K562 (cell line): ENCODE data around the gene CFAP157. TPM values are rescaled to one million over a fixed set of nuclear protein-coding genes. Genes with fewer than 3 reads are reported as not detected.

Experiments
- ATF7 ChIP-seq: fragments of 450-650 bp; IDR thresholded peaks from 2 replicates; pipeline ENCODE4 v1.7.1; 2014; ENCODE audit warnings: mild to moderate bottlenecking, moderate library complexity
- CBFA2T3 ChIP-seq: fragments of 450-650 bp; IDR thresholded peaks from 2 replicates; pipeline ENCODE4 v1.6.1; 2017
- CEBPB ChIP-seq: fragments of 450-650 bp; IDR thresholded peaks from 2 replicates; pipeline ENCODE4 v1.6.1; 2016; ENCODE audit warnings: missing genetic modification characterization, missing compliant biosample characterization
- CHD1 ChIP-seq: fragments of 200-600 bp; sonication (generic); IDR thresholded peaks from one replicate; pipeline ENCODE4 v1.6.1; 2012; ENCODE audit warnings: mild to moderate bottlenecking, moderate library complexity, low read length, inconsistent platforms
- CREB1 ChIP-seq, 2 experiments: sonication (generic) in 1 of 2; formaldehyde crosslinking in 1 of 2; IDR thresholded peaks; 2 replicates each; pipeline versions ENCODE4 v1.6.1 to v1.8.0; 2012 to 2022; ENCODE audit warnings: inconsistent platforms in 1 of 2, mild to moderate bottlenecking in 1 of 2, missing genetic modification reagents in 1 of 2, moderate library complexity in 1 of 2
- CXXC5 ChIP-seq: fragments of 250-450 bp; sonication (Bioruptor Pico); IDR thresholded peaks from 2 replicates; pipeline ENCODE4 v1.8.0; 2022; ENCODE audit warnings: inconsistent platforms, mild to moderate bottlenecking, moderate library complexity
- DLX4 ChIP-seq: fragments of 250-450 bp; sonication (Bioruptor Pico); IDR thresholded peaks from 2 replicates; pipeline ENCODE4 v1.6.1; 2021; ENCODE audit warnings: mild to moderate bottlenecking
- DNMT1 ChIP-seq: fragments of 450-650 bp; IDR thresholded peaks from 2 replicates; pipeline ENCODE4 v1.6.1; 2016; ENCODE audit warnings: antibody characterized with exemption, mild to moderate bottlenecking
- FOS ChIP-seq: IDR thresholded peaks from 3 replicates; pipeline ENCODE4 v1.6.1; 2011; ENCODE audit not compliant: insufficient read length; ENCODE audit errors: extremely low read depth
- FOXK2 ChIP-seq, 2 experiments: fragments of 450-650 bp; IDR thresholded peaks in 1 of 2; conservative IDR thresholded peaks in 1 of 2; 2 replicates each; pipeline ENCODE4 v1.6.1; 2016; ENCODE audit warnings: low read depth in 2 of 2, mild to moderate bottlenecking in 1 of 2
- GABPA ChIP-seq: fragments of 200-800 bp; sonication (Bioruptor generic); conservative IDR thresholded peaks from 2 replicates; pipeline ENCODE4 v1.6.1; 2016; ENCODE audit warnings: low read depth, missing genetic modification characterization, missing compliant biosample characterization
- GATAD2B ChIP-seq: fragments of 450-650 bp; IDR thresholded peaks from 2 replicates; pipeline ENCODE4 v1.6.1; 2017; ENCODE audit warnings: mild to moderate bottlenecking, borderline replicate concordance
- NELFE ChIP-seq: IDR thresholded peaks from 2 replicates; pipeline ENCODE4 v1.6.1; 2011; ENCODE audit warnings: mild to moderate bottlenecking; ENCODE audit not compliant: insufficient read depth, insufficient read length
- NONO ChIP-seq, 2 experiments: fragments of 200-400 bp in 1 of 2; fragments of 450-650 bp in 1 of 2; formaldehyde crosslinking in 1 of 2; IDR thresholded peaks; 2 replicates each; pipeline ENCODE4 v1.6.1; 2017; ENCODE audit warnings: low read depth in 2 of 2, mild to moderate bottlenecking in 2 of 2, moderate library complexity in 2 of 2, low read length in 1 of 2
- NR2C2 ChIP-seq, 2 experiments: fragments of 200-800 bp in 1 of 2; sonication (Bioruptor generic) in 1 of 2; sonication (generic) in 1 of 2; formaldehyde crosslinking in 1 of 2; IDR thresholded peaks; 2 replicates each; pipeline versions ENCODE4 v1.6.1 to v1.8.0; 2016 to 2022; ENCODE audit warnings: mild to moderate bottlenecking in 1 of 2, missing compliant biosample characterization in 1 of 2, missing genetic modification characterization in 1 of 2, missing genetic modification reagents in 1 of 2
- NUFIP1 ChIP-seq: fragments of 450-650 bp; IDR thresholded peaks from 2 replicates; pipeline ENCODE4 v1.6.1; 2018; ENCODE audit not compliant: partially characterized antibody
- POLR2A ChIP-seq: fragments of 450-650 bp; conservative IDR thresholded peaks from 2 replicates; pipeline ENCODE4 v1.6.1; 2016
- SIN3A ChIP-seq, 2 experiments: fragments of 150-350 bp in 1 of 2; IDR thresholded peaks; 2 replicates each; pipeline ENCODE4 v1.6.1; 2011 to 2016; ENCODE audit warnings: borderline replicate concordance in 2 of 2, low read depth in 2 of 2, low read length in 2 of 2, mild to moderate bottlenecking in 2 of 2, moderate library complexity in 2 of 2; ENCODE audit not compliant: control insufficient read depth in 1 of 2
- SIRT6 ChIP-seq: IDR thresholded peaks from one replicate; pipeline ENCODE4 v1.6.1; 2012; ENCODE audit warnings: low read depth, mild to moderate bottlenecking, control low read depth, inconsistent platforms, low read length, moderate library complexity
- SMARCA5 ChIP-seq: fragments of 450-650 bp; IDR thresholded peaks from 2 replicates; pipeline ENCODE4 v1.6.1; 2016
- SMARCE1 ChIP-seq: fragments of 450-650 bp; IDR thresholded peaks from 2 replicates; pipeline ENCODE4 v1.7.1; 2016; ENCODE audit warnings: mild to moderate bottlenecking
- TSC22D4 ChIP-seq: fragments of 450-650 bp; IDR thresholded peaks from 2 replicates; pipeline ENCODE4 v1.6.1; 2016; ENCODE audit warnings: missing genetic modification characterization, missing biosample characterization, control low read depth
- WHSC1 ChIP-seq: IDR thresholded peaks from one replicate; pipeline ENCODE4 v1.6.1; 2012; ENCODE audit warnings: low read length, control low read depth, inconsistent platforms
- XRCC3 ChIP-seq: fragments of 450-650 bp; IDR thresholded peaks from 2 replicates; pipeline ENCODE4 v1.6.1; 2017; ENCODE audit warnings: mild to moderate bottlenecking, moderate library complexity
- ZNF445 ChIP-seq: fragments of 250-450 bp; sonication (Bioruptor Pico); IDR thresholded peaks from 2 replicates; pipeline ENCODE4 v1.4.0; 2020; ENCODE audit warnings: low read depth, mild to moderate bottlenecking, moderate library complexity
- ZNF780A ChIP-seq: fragments of 250-450 bp; sonication (Bioruptor Pico); IDR thresholded peaks from 2 replicates; pipeline ENCODE4 v1.5.0; 2021; ENCODE audit warnings: mild to moderate bottlenecking
- polyA plus RNA-seq, 8 experiments: library from polyadenylated mRNA; depleted of rRNA in 4 of 8; stranded (reverse) in 5 of 8; unstranded in 3 of 8; fragments of >200 nt; fragmentation: Nextera tagmentation in 2 of 8; fragmentation: Illumina TruSeq in 1 of 8; extraction: Ambion mirVana in 2 of 8; extraction: Trizol in 1 of 8; gene quantifications; 2 replicates each; pipeline versions ENCODE4 v1.2.1 to v1.2.3, GENCODE V29; 2011 to 2014; ENCODE audit warnings: inconsistent platforms in 1 of 8, missing spikeins in 1 of 8
- total RNA-seq, 7 experiments: library from RNA; depleted of rRNA in 6 of 7; stranded (reverse); fragments of >200 nt in 6 of 7; fragmentation: Illumina TruSeq in 2 of 7; extraction: Trizol in 2 of 7; gene quantifications; 2 replicates each; pipeline versions ENCODE4 v1.2.1 to v1.2.3, GENCODE V29; 2011 to 2021; ENCODE audit warnings: low replicate concordance in 1 of 7
- TF ChIP-seq, protein P1 (sequence below): fragments of 450-650 bp; IDR thresholded peaks from 2 replicates; pipeline ENCODE4 v1.6.1; 2016; ENCODE audit warnings: borderline replicate concordance

CFAP157 gene
- total and polyA plus RNA-seq, 9 of the 15 experiments (the other 6 are each of a cell fraction or from before 2014, with no cell fraction given) = 0.03 TPM; not detected in 8

DNA sequence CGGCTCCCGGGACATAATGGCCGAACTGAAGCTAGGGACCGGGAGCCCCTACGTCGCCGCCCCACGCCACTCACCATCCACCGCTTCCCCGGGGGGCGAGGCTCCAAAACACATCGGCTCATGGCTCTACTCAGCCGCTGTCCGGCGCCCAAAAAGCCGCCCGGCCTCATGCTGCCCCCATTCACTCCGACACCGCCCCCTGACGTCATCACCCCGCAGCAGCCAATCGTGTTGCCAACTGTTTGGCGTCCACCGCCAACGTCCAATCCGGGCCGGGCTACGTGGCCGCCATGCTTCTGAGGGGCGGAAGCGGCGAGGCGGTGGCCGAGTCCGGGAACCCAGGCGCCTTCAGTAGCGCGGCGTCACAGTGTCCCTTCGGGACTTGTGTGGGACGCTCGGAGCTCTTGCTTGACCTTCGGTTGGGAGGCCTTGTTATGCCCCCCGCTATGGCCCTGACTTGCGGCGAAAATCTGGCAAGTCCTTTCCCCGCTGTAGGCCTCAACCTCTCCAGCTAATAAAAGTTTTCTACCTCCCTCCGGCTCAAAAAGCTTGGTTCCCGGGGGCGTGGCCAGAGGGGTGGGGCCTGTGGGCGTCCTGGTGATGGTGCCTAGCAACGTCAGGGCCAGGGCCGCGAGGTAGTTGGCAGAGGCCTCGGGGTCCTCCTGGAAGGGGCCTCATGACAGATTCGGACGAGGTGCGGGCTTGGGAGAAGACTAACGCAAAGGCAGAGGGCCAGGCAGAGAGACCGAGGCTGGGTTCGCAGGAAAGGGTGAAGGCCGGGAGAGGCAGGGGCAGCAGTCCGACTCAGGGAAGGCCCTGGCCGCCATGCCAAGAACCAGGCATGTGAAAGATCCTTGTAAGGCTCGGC is 8.9 kb downstream of the CFAP157 start, which contains the start of the genes PTRH1 and TTC16 (continued):
- TF ChIP-seq GABPA (tag) (peak; percentile 89), CBFA2T3 (no peak), NR2C2 (CRISPR knock-in tag; IDR thresholded peaks at IDR 0.05) (no peak), NR2C2 (tag; IDR thresholded peaks at IDR 0.05) (peak; percentile 54; the same call in 1 of the 2 replicates), SMARCA5 (no peak), POLR2A (peak; percentile 75), FOXK2 (conservative IDR thresholded peaks at IDR 0.05 in 1 of 2, IDR thresholded peaks at IDR 0.05 in 1 of 2; ENCODE audit: low read depth in 2 of 2) (peak; percentile 70 to 75; a peak in 3 of 4 replicates), CHD1 (no peak), SMARCE1 (no peak), SIN3A (IDR thresholded peaks at IDR 0.05; ENCODE audit: borderline replicate concordance in 2 of 2, control insufficient read depth in 1 of 2, low read depth in 2 of 2, low read length in 2 of 2) (peak; percentile 84 to 94; a peak in 3 of 4 replicates), ZNF445 (no peak), GATAD2B (no peak), NELFE (no peak), XRCC3 (no peak), DLX4 (CRISPR knock-in tag) (no peak), NONO (IDR thresholded peaks at IDR 0.05; ENCODE audit: low read depth in 2 of 2, low read length in 1 of 2) (no peak), CXXC5 (CRISPR knock-in tag) (peak; percentile 98), SIRT6 (no peak), DNMT1 (no peak), WHSC1 (no peak), FOS (peak; percentile 90), CEBPB (tag) (no peak), TSC22D4 (tag) (no peak), ZNF780A (CRISPR knock-in tag) (no peak), CREB1 (IDR thresholded peaks at IDR 0.05) (peak; percentile 95), CREB1 (CRISPR knock-in tag; IDR thresholded peaks at IDR 0.05) (peak; percentile 97), NUFIP1 (no peak), ATF7 (peak; percentile 99)
- TF ChIP-seq, protein P1, sequence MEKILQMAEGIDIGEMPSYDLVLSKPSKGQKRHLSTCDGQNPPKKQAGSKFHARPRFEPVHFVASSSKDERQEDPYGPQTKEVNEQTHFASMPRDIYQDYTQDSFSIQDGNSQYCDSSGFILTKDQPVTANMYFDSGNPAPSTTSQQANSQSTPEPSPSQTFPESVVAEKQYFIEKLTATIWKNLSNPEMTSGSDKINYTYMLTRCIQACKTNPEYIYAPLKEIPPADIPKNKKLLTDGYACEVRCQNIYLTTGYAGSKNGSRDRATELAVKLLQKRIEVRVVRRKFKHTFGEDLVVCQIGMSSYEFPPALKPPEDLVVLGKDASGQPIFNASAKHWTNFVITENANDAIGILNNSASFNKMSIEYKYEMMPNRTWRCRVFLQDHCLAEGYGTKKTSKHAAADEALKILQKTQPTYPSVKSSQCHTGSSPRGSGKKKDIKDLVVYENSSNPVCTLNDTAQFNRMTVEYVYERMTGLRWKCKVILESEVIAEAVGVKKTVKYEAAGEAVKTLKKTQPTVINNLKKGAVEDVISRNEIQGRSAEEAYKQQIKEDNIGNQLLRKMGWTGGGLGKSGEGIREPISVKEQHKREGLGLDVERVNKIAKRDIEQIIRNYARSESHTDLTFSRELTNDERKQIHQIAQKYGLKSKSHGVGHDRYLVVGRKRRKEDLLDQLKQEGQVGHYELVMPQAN = peak; percentile 98
